AML-193 (cell line): ENCODE measurements around the gene POMGNT2.

Experiments
- DNase-seq, 2 experiments: peaks; one replicate each; lab custom pipeline; 2025; lab: John Stamatoyannopoulos, UW

Gene POMGNT2

DNA sequence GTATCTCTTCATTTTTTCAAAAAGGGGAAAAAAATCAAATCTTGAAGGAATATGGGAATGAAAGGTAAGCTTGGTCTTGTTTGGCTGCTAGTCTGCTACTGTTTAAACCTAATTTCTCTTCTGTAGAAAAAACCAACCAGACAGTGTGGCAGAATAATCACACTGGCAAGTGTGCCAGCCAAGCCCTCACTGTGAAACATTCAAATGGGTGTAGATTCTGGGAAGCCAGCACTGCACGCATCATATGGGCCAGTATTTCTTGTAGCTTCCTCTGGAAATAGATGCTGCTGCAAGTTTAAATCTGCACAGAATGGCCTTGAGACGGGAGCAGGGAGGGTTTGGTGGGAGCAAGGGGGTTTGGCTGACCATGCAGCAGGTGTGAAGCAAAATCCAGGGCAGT is 62.1 kb downstream of the POMGNT2 start:
- no peak for DNase-seq

DNA sequence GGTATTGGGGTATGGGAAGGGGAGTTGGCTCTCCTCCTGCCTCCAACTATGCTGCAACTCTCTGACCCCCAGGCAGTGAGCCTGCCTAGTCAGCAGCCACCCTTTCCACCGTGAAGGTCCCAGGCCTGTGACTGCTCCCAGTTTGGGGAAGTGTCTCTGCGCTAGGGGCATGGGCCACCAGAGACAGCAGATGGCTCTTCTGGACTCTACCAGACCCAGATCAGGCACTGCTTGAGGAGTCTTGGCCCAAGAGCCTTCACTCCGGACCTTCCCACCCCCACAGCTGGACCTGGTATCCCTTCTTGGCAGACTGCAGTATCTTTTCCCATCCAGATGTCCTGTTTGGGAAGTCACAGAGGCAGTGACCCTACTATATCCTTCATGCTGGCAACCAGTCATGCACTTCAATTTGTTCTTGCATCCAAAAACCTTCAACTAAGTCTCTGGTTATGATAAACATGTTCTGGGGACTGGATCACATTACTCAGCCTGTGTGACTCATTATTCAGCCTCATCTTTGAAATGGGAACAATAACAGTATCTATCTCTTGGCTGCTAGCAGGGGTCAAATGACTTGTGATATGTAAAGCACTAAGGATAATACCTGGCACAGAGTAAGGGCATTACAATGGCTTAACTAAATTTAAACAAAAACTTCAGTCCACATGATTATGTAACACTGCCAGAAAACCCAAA is 62.7 kb downstream of the POMGNT2 start:
- no peak for DNase-seq

DNA sequence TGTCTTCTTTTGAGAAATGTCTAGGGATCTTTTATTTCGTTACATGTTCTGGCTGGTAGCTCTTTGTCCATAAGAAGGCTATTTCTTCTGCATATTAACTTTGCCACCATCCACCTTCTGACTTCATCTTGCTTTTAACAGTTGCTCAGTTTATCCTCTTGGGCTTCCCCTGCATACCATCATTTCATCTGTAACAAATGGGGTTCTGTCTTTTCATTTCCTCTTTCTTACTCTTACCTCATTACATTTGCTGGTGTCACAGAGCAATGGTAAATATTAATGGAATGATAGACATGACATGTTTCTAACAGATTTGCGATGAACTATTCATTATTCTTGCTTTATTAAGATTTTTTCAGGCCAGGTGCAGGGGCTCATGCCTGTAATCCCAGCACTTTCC is 64.4 kb downstream of the POMGNT2 start:
- DNase-seq, result no peak

DNA sequence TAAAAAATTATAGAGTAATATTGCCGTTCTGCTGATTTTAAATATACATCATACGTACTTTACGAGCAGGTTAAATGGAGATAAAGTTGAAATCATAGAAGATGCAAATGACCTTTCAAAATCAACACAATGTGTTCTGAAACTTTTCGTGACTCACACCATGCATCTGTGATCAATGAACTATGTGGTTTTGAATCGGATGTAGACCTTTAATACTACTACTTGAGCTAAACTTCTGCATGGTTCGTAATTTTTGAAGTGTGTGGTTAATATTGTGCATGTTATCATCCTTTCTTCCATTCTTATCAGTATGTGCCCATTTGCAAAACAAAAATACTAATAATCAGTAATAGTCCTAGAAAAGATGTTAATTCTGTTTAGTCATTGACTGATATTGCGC is 67.9 kb downstream of the POMGNT2 start:
- DNase-seq, result no peak

DNA sequence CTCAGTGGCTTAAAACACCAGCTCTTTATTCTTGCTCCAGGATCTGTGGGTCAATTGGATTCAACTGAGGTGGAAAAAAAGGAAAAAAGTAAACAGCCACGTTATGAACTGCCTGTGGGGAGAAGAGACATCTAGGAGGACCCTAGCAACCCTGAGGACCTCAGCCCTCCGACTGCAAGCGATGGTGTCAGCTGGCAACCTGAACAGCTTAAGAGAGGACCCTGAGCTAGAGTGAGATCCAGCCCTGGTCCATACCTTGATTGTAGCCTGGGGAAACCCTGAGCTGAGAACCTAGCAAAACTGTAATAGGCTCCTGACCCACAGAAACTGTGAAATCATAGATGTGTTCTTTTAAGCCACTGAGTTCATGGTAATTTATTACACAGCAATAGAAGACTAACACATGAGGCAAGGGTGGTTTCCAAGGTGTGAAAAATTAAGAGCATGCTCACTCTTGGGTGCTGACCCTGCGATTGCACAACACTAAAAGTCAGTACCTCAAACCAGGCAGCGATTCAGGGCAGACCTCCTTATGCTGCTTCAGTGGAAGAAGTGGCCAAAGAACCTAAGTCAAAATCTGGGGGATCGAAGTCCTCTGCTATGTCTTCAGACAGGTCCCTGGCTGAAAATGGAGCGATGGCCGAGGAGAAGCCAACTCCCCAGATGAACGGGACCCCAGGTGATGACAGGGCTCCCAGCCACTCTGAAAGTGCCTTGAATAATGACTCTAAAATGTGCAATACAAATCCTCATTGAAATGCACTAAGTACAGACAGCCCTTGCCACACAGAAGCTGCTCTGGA is 69.1 kb downstream of the POMGNT2 start:
- DNase-seq, result no peak

DNA sequence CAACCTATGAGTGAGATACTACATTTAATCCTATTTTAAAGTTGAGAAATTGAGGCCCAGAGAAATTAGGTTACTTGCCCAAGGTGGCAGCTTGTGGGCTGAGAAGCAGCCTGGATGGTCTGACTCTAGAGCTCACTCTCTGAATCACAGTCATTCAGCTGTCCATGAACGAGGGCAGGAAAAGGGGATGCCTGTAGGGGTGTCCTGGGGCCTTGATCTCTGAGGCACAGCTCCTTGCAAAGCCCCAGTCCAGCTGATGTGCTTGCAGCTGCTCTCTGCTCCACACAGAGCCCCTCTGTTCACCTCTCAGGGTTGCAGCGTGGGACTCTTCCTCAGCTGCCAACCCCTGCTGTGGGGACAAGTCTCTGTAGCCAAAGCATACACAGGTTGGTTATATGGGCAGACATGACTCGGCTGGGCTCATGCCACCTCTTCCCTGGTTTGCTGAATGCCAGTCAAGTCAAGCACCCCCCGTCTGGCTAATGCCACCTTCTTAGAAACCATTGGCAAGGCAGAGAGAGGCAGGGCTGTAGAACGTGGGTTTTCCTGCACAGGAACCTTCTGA is 70.0 kb downstream of the POMGNT2 start:
- DNase-seq, result no peak

DNA sequence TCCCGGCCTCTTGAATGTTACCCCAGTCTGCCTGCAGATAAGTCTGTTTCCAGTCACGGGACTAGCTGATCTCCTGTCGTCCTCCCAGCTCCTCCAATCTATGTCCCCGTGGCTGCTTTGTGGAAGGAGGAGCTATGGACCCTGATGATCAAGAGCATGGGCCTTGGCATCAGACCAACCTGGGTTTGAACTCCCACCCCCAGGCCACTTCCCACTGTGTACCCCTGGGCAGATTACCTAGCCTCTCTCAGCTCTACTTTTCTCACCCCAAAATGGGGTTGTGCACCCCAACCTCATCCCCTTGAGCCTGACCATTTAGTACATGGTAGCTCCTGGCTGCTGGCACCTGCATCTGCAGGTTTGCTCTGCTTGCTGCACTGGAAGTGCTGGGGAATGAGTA is 71.0 kb downstream of the POMGNT2 start:
- DNase-seq, result no peak

DNA sequence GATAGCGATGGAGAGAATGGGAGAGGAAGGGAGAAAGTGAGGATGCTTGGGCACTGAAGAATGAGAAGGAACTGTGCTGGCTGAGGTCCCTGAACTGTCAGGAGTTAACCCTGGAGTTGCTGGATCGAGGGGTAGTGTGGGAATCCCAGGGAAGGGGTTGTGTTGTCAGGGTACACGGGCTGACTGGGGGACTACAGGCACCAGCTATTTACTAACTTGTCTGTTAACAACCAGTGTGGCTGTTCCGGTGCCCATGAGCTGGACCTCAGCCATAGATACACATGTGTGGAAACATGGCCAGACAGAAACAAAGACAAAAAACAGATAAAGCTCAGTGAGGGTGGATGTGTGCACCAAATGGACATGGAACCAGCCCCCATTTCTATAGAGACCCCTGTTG is 71.7 kb downstream of the POMGNT2 start:
- no peak for DNase-seq

DNA sequence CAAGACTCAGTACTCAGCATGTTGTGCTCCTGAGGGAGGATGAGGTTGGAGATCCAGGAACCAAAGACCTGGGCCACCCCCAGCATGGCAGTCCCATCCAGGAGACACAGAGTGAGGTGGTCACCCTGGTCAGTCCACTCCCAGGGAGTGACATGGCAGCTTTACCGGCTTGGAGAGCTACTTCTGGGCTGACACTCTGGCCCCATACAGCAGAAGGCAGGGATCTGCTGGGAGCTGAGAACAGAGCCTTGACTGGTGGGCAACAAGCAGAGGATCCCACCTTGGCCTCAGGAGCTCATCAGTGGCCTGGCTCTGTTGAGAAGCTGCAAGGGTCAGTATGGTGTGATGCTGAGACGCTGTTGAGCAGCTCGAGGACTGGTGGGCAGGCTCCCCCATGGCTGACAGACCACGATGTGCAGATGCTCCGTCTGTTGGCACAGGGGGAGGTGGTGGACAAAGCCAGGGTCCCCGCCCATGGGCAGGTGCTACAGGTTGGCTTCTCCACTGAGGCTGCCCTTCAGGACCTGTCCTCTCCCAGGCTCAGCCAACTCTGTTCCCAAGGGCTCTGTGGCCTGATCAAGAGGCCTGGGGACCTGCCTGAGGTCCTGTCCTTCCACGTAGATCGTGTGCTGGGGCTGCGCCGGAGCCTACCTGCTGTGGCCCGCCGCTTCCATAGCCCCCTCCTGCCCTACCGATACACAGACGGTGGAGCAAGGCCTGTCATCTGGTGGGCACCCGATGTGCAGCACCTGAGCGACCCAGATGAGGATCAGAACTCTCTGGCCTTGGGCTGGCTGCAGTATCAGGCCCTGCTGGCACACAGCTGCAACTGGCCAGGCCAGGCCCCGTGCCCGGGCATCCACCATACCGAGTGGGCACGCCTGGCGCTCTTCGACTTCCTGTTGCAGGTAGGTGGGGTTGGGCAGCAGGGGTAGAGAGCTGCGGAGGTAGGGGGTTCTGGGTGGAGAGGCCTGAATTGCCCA is 72.9 kb downstream of the POMGNT2 start:
- DNase-seq, result no peak

DNA sequence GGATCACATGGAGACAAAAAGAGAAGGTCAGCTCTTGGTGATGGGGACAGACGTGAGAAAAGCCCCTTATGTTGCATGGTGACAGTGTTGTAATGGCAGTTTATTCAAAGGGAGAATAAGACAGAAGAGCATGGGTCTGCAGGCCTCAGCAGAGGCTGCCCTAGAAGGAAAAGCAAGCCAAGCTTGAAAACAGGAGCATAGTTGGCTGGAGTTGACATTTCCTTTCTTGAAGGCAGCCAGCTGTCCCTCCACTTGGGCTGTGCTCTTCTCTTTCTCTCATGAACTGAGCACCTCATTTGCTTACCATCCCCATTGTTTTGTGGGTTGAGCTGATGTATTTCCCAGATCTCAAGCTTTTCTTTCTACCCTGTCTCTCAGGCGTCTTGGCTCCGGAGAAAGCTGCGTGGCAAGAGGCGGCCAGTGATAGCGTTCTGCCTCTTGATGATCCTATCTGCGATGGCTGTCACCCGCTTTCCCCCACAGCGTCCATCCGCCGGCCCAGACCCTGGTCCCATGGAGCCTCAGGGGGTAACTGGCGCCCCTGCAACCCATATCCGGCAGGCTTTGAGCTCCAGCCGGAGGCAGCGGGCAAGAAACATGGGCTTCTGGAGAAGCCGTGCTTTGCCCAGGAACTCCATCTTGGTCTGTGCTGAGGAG is 73.9 kb downstream of the POMGNT2 start:
- DNase-seq, result no peak

DNA sequence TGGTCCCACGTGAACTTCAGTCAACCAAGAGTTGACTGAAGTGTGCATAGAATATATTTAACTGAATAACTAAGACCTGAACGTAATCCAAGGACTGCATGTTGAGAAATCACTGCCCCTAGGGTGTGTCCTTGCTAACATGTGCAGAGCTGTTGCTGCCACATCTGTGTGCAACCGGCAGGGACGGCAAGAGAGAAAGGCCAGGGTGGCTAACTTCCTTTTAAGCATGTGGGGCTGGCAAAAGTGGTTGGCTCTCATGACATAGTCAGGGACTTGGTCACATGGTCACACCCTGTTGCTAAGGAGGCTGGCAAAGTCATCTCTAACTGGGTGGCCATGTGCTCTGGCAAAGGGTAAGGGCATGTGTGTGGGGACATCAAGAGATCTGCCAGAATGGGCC is 74.4 kb downstream of the POMGNT2 start:
- no peak for DNase-seq

DNA sequence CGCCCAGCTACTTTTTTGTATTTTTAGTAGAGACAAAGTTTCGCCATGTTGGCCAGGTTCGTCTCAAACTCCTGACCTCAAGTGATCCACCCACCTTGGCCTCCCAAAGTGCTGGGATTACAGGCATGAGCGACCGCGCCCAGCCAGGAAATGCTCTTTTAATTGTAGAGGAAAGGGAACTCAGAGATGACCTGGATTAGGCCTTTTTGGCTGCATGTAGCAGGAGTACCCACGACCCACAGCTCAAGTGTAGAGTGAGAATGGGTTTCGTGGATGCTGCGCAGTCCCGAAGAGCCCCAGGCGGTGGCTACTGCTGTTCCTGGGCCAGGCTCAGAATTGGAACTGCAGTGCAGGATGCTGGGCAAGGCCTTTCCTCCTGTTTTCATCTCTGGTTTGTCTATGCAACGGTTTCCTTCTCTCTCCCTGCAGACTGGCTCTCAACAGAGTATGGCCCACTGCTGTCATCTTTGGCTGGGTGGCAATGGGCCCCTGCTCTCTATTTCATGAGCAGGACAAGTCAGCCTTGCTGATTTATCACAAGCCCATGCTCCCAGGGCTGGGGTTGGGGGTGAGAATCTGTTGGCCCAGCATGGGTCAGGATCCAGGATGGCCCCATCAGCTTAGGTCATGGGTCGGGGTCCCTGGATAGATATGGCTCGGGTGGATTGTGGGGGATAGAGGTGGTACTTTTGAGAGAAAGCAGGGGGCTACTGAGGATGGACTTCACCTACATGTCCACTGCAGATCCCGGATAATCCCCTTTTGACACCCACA is 75.5 kb downstream of the POMGNT2 start:
- DNase-seq, result no peak
